ENCODE data around the gene SAA4.

The SAA4 gene

GRCh38 chr11:18236664-18237356 lies at the start of gene SAA4:
SAA4 (minus strand) TSS chr11:18236802; CDS start chr11:18235926, 876 bp downstream.
- no peak for TF ChIP-seq CTCF (IDR thresholded peaks at IDR 0.05; ENCODE audit: insufficient read depth, low read depth, low read length, missing control alignments)
- H3K4me3 ChIP-seq (ENCODE audit: low read depth, low read length) = no peak within 1 kb of the TSS
- DNase-seq (ENCODE audit: low read depth) = no peak

GRCh38 chr11:18285841-18286240 lies 49.2 kb upstream of the SAA4 start:
- H3K4me3 ChIP-seq (ENCODE audit: low read depth, low read length) = no peak overlapping the region
- no peak for DNase-seq (ENCODE audit: low read depth)
- no peak for TF ChIP-seq CTCF (IDR thresholded peaks at IDR 0.05; ENCODE audit: insufficient read depth, low read depth, low read length, missing control alignments)

GRCh38 chr11:18282626-18283025 lies 46.0 kb upstream of the SAA4 start:
- no peak for TF ChIP-seq CTCF (IDR thresholded peaks at IDR 0.05; ENCODE audit: insufficient read depth, low read depth, low read length, missing control alignments)
- no peak overlapping the region for H3K4me3 ChIP-seq (ENCODE audit: low read depth, low read length)
- DNase-seq (ENCODE audit: low read depth) = no peak

- DNase-seq (ENCODE audit: low read depth) = peak; percentile 63
- H3K4me3 ChIP-seq (ENCODE audit: low read depth, low read length) = peak overlapping the region; percentile 29
- no peak for TF ChIP-seq CTCF (IDR thresholded peaks at IDR 0.05; ENCODE audit: insufficient read depth, low read depth, low read length, missing control alignments)
Observed at GRCh38 chr11:18280438-18281045, 43.9 kb upstream of the SAA4 start.

- no peak for DNase-seq (ENCODE audit: low read depth)
- no peak for TF ChIP-seq CTCF (IDR thresholded peaks at IDR 0.05; ENCODE audit: insufficient read depth, low read depth, low read length, missing control alignments)
- H3K4me3 ChIP-seq (ENCODE audit: low read depth, low read length) = no peak overlapping the region
Observed at GRCh38 chr11:18277565-18278271, 41.1 kb upstream of the SAA4 start.

- no peak overlapping the region for H3K4me3 ChIP-seq (ENCODE audit: low read depth, low read length)
- no peak for DNase-seq (ENCODE audit: low read depth)
- TF ChIP-seq CTCF (IDR thresholded peaks at IDR 0.05; ENCODE audit: insufficient read depth, low read depth, low read length, missing control alignments) = no peak
Observed at GRCh38 chr11:18271206-18271605, 34.6 kb upstream of the SAA4 start.

All from GM12865 (cell line).